ENCODE results near the gene PIK3R2.

GRCh38 chr19:18205200-18205892 is 52.4 kb downstream of the PIK3R2 start:
- TF ChIP-seq CTCF (IDR thresholded peaks at IDR 0.05) (no peak), POLR2A (IDR thresholded peaks at IDR 0.05) (no peak)

All from Peyer's patch (tissue), 4 donors.